Measurements from ENCODE around the gene NALCN.

GRCh38 chr13:101017123-101017872 is 399.0 kb downstream of the NALCN start:
- TF ChIP-seq CTCF (IDR thresholded peaks at IDR 0.05; ENCODE audit: borderline replicate concordance, extremely low read depth, low read length, poor library complexity, severe bottlenecking) (no peak), EZH2 (IDR thresholded peaks at IDR 0.05; ENCODE audit: borderline replicate concordance, low read depth, low read length, severe bottlenecking) (no peak)

All from DND-41 (cell line).